ENCODE results near the gene FBLL1.

FBLL1 gene

GRCh38 chr5:168528521-168529373 is at the start of gene FBLL1:
Gene FBLL1, plus strand, starts transcription at chr5:168529305. Its CDS starts 200 bp downstream, at chr5:168529505.
- peak within 1 kb of the TSS; percentile 60 for H3K4me3 Mint-ChIP-seq
- H3K9me3 Mint-ChIP-seq = no peaks in the 10 kb centered on the region
- DNase-seq (ENCODE audit: low spot score in 2 of 2) = no peak

GRCh38 chr5:168480601-168481000 is 48.5 kb upstream of the FBLL1 start:
- H3K4me3 Mint-ChIP-seq = no peak overlapping the region
- H3K27ac Mint-ChIP-seq = no peak overlapping the region
- H3K9me3 Mint-ChIP-seq = no peaks in the 10 kb centered on the region
- H3K36me3 Mint-ChIP-seq = no peaks in the 10 kb centered on the region
- no peak for DNase-seq (ENCODE audit: low spot score in 2 of 2)
- peaks cover 18% of the 10 kb centered on the region for H3K4me1 Mint-ChIP-seq
- no peak for ATAC-seq

More at GRCh38 chr5:168528521-168529373, at the start of gene FBLL1:
- peaks cover 15% of the 10 kb centered on the region for H3K4me1 Mint-ChIP-seq
- ATAC-seq = peak; percentile 39
- H3K36me3 Mint-ChIP-seq = peaks cover 14% of the 10 kb centered on the region
- no peak within 1 kb of the TSS for H3K27ac Mint-ChIP-seq

DNA sequence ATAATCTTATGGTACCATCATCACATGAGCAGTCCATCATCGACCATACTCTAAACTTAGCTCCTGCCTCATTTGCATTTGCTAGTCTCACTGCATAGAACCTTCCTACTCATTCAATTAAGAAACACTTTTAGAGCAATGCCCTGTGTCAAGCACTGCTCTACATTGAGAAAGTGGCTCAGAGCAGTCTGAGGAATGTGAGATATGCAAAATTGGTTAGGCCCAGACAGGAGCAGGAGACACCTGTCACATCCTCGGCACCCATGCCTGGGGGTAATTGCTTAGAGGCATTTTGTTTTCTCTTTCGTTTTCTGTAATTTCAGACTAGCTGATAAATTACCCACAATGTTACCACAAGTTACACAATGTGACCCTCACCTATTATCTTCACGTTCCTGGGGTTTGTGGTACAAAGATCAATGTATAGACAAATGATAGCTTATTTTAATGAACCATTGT is 47.7 kb upstream of the FBLL1 start:
- DNase-seq (ENCODE audit: low spot score in 2 of 2) = no peak
- Mint-ChIP-seq H3K4me1 (peaks cover 25% of the 10 kb centered on the region), H3K9me3 (no peaks in the 10 kb centered on the region), H3K4me3 (no peak overlapping the region), H3K27ac (peak overlapping the region; percentile 18), H3K36me3 (peaks cover 4% of the 10 kb centered on the region)
- no peak for ATAC-seq

DNA sequence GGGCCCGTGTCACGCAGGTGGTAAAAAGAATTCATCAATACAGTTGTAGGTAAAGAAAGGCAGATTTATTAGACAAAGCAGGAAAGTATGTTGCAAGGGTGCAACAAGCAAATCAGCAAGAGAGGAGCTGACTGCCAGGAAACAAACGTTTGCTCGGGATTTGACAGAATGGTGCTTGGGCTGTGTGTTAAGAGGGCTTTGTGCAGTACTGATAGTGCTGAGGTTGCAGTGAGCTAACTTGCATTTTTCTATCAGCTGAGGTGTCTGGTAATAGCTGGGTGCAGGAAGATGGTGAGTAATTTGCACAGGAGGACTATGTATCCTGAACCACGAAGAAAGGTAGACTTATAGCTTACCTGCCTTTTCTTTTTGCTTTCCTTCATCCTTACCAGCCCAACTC is 46.7 kb upstream of the FBLL1 start:
- DNase-seq (ENCODE audit: low spot score in 2 of 2) (no peak), ATAC-seq (no peak)
- Mint-ChIP-seq H3K4me3 (no peak overlapping the region), H3K4me1 (peaks cover 33% of the 10 kb centered on the region), H3K36me3 (peaks cover 14% of the 10 kb centered on the region), H3K9me3 (no peaks in the 10 kb centered on the region), H3K27ac (no peak overlapping the region)

DNA sequence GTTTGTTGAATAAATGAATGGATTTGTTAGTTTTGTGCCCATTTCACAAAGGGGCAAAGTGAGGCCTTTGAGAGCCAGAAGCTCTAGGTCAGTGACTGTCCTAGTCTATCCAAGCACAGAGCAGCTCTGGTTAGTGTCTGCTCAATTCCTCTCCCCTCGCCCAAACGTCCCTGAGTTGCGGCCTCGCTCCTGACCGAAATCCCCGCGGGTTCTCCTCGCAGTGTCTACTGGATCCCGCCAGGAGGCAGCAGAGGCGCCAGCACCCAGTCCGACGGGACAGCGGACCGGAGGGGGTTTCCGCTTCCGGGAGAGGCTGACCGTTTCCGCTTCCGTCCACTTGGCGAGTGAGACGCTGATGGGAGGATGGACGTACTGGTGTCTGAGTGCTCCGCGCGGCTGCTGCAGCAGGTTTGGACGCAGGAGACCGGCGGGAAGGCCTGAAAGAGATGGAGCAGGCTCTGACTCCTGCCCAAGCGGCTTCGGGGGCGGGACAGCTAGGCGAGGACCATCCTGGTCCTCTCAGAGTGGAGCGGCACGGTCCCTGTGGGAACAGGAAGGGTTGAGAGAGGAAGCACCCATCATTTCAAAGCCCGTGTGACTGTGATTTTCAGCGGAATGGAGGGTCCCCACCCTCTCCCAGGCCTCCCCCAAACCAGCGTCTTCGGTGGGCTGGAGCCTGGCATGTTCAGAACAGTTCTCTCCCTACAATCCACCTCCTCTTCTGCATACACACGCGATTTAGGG is 42.8 kb upstream of the FBLL1 start, which contains the start of gene RARS1:
Gene RARS1 (plus strand): TSS at position 336 of the 744 bp plus-strand sequence. CDS start 28 bp downstream, at position 364.
- H3K36me3 Mint-ChIP-seq = peaks cover 52% of the 10 kb centered on the region
- peak within 1 kb of the TSS; percentile 100 for H3K4me3 Mint-ChIP-seq
- no peaks in the 10 kb centered on the region for H3K9me3 Mint-ChIP-seq
- peak within 1 kb of the TSS; percentile 96 for H3K27ac Mint-ChIP-seq
- ATAC-seq = peak; percentile 99
- peak; percentile 74 to 93 for DNase-seq (ENCODE audit: low spot score in 2 of 2)
- H3K4me1 Mint-ChIP-seq = peaks cover 42% of the 10 kb centered on the region

GRCh38 chr5:168489059-168489458 is 40.0 kb upstream of the FBLL1 start:
- DNase-seq (ENCODE audit: low spot score in 2 of 2) = no peak
- H3K4me3 Mint-ChIP-seq = no peak overlapping the region
- peaks cover 79% of the 10 kb centered on the region for H3K36me3 Mint-ChIP-seq
- H3K27ac Mint-ChIP-seq = no peak overlapping the region
- no peaks in the 10 kb centered on the region for H3K9me3 Mint-ChIP-seq
- ATAC-seq = no peak
- peaks cover 33% of the 10 kb centered on the region for H3K4me1 Mint-ChIP-seq

GRCh38 chr5:168494057-168494555 is 35.0 kb upstream of the FBLL1 start:
- peaks cover 7% of the 10 kb centered on the region for H3K4me1 Mint-ChIP-seq
- peaks cover 100% of the 10 kb centered on the region for H3K36me3 Mint-ChIP-seq
- H3K9me3 Mint-ChIP-seq = no peaks in the 10 kb centered on the region
- no peak for ATAC-seq
- H3K27ac Mint-ChIP-seq = no peak overlapping the region
- no peak for DNase-seq (ENCODE audit: low spot score in 2 of 2)
- H3K4me3 Mint-ChIP-seq = no peak overlapping the region

DNA sequence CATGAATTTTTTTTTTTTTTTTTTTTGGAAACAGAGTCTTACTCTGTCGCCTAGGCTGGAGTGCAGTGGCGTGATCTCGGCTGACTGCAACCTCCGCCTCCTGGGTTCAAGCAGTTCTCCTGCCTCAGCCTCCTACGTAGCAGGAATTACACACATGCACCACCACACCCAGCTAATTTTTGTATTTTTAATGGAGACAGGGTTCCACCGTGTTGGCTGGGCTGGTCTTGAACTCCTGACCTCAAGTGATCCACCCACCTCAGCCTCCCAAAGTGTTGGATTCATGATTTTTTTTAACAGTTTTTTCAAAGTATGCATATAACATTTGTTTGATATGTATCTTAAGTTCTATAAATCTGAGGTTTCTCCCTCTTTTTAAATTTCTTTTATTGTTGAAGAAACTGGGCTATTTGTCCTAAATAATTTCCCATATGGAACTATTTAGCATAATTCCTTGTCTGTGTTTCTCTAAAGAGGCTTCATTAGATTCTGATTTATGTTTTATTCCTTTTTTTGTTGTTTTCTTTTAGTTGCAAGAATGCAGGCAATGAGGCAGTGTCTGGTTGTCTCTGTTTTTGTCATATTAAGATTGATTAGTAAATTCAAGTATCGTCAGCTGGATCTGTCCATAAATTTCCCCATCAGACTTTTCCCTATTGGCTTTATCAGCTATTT is 26.4 kb upstream of the FBLL1 start:
- Mint-ChIP-seq H3K9me3 (no peaks in the 10 kb centered on the region), H3K36me3 (peaks cover 100% of the 10 kb centered on the region), H3K4me1 (no peaks in the 10 kb centered on the region), H3K27ac (no peak overlapping the region), H3K4me3 (no peak overlapping the region)
- ATAC-seq (no peak), DNase-seq (ENCODE audit: low spot score in 2 of 2) (no peak)

DNA sequence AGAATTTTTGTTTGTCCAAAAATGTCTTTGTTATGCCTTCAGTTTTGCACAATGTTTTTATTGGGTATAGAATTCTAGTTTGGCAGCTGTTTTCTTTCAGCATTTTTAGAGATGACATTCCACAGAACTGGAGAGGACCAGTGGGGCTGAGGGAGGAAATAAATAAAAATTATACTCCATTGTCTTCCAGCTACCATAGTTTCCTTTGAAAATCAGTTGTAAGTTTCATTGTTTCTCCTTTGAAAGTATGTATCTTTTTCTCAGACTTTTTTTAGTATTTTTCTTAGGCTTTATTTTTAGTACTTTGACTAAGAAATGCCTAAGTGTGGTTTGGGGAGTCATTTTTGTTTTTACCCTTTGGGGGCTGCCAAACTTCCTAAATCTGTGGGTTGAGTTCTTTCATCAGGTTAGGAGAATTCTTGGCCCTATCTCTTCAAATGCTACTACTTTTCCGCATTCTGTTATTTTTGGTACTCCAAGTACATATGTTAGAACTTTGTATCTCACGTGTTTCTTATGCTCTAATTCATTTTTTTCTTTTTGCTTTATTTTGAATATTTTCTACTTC is 15.2 kb upstream of the FBLL1 start:
- Mint-ChIP-seq H3K9me3 (no peaks in the 10 kb centered on the region), H3K4me1 (no peaks in the 10 kb centered on the region), H3K27ac (no peak overlapping the region), H3K36me3 (peaks cover 100% of the 10 kb centered on the region), H3K4me3 (no peak overlapping the region)
- no peak for ATAC-seq
- no peak for DNase-seq (ENCODE audit: low spot score in 2 of 2)

- DNase-seq (ENCODE audit: low spot score in 2 of 2) = no peak
- peaks cover 32% of the 10 kb centered on the region for H3K36me3 Mint-ChIP-seq
- no peaks in the 10 kb centered on the region for H3K9me3 Mint-ChIP-seq
- no peak overlapping the region for H3K4me3 Mint-ChIP-seq
- H3K4me1 Mint-ChIP-seq = peaks cover 15% of the 10 kb centered on the region
- no peak overlapping the region for H3K27ac Mint-ChIP-seq
- no peak for ATAC-seq
Measured at GRCh38 chr5:168525856-168526255, 3.2 kb upstream of the FBLL1 start.

GRCh38 chr5:168527756-168528295 is 1.3 kb upstream of the FBLL1 start:
- no peak overlapping the region for H3K27ac Mint-ChIP-seq
- ATAC-seq = no peak

GRCh38 chr5:168529374-168530234 is 499 bp downstream of the FBLL1 start:
- Mint-ChIP-seq H3K27ac (no peak overlapping the region), H3K4me1 (peaks cover 15% of the 10 kb centered on the region), H3K36me3 (peaks cover 6% of the 10 kb centered on the region), H3K9me3 (no peaks in the 10 kb centered on the region), H3K4me3 (peak overlapping the region; percentile 60)
- ATAC-seq (no peak), DNase-seq (ENCODE audit: low spot score in 2 of 2) (no peak)

More at GRCh38 chr5:168527756-168528295, 1.3 kb upstream of the FBLL1 start:
- peaks cover 22% of the 10 kb centered on the region for H3K36me3 Mint-ChIP-seq
- H3K4me3 Mint-ChIP-seq = no peak overlapping the region
- H3K9me3 Mint-ChIP-seq = no peaks in the 10 kb centered on the region
- no peak for DNase-seq (ENCODE audit: low spot score in 2 of 2)
- peaks cover 15% of the 10 kb centered on the region for H3K4me1 Mint-ChIP-seq

GRCh38 chr5:168530621-168531150 is 1.6 kb downstream of the FBLL1 start:
- no peak for DNase-seq (ENCODE audit: low spot score in 2 of 2)
- H3K36me3 Mint-ChIP-seq = no peaks in the 10 kb centered on the region
- no peak for ATAC-seq
- H3K27ac Mint-ChIP-seq = no peak overlapping the region
- H3K9me3 Mint-ChIP-seq = no peaks in the 10 kb centered on the region
- H3K4me1 Mint-ChIP-seq = peaks cover 15% of the 10 kb centered on the region
- H3K4me3 Mint-ChIP-seq = peak overlapping the region; percentile 59
